Stimulated activated CD4-positive, alpha-beta T cell treated with anti-CD3 and anti-CD28 coated beads, Interleukin-2, amount 100 ng/mL, for 48 hours (primary cell): ENCODE results near the gene UNC13D.
"Not testable (repeated sequence)": the region's sequence is repeated elsewhere in the genome, so short reads cannot be mapped to it uniquely, and the experiment has no call there.

Experiments used
- DNase-seq, 2 donors: peaks; one replicate each; pipeline ENCODE4 v3.0.0-alpha.2; 2020

The UNC13D gene

GRCh38 chr17:75819116-75819515, 25.1 kb downstream of the UNC13D start:
- no peak for DNase-seq

- no peak for DNase-seq
These were observed 25.8 kb downstream of the UNC13D start for GRCh38 chr17:75818326-75818885.

GRCh38 chr17:75817571-75817970, 26.6 kb downstream of the UNC13D start:
- DNase-seq, result no peak

GRCh38 chr17:75816693-75817092, 27.5 kb downstream of the UNC13D start:
- DNase-seq, result no peak

GRCh38 chr17:75815399-75815798, 28.8 kb downstream of the UNC13D start:
- no peak for DNase-seq

- DNase-seq, result no peak
These were observed 29.3 kb downstream of the UNC13D start for GRCh38 chr17:75814900-75815373.

- no peak for DNase-seq
These were observed 30.2 kb downstream of the UNC13D start for GRCh38 chr17:75814021-75814395.

- DNase-seq, result no peak
These were observed 30.9 kb downstream of the UNC13D start for GRCh38 chr17:75813081-75814020.

GRCh38 chr17:75812096-75813013, 31.8 kb downstream of the UNC13D start:
- no peak for DNase-seq

GRCh38 chr17:75811174-75811573, 33.0 kb downstream of the UNC13D start:
- DNase-seq, result no peak

- DNase-seq, result not testable (repeated sequence)
These were observed 33.4 kb downstream of the UNC13D start for GRCh38 chr17:75810756-75811155.

- no peak for DNase-seq
These were observed 34.0 kb downstream of the UNC13D start for GRCh38 chr17:75810216-75810615.

- DNase-seq, result no peak
These were observed 34.5 kb downstream of the UNC13D start for GRCh38 chr17:75809631-75810111.

- no peak for DNase-seq
These were observed 35.1 kb downstream of the UNC13D start for GRCh38 chr17:75808905-75809621.

GRCh38 chr17:75808549-75808904, 35.7 kb downstream of the UNC13D start:
- DNase-seq, result no peak

- no peak for DNase-seq
These were observed 36.3 kb downstream of the UNC13D start for GRCh38 chr17:75807861-75808260.

GRCh38 chr17:75806822-75807500, 37.2 kb downstream of the UNC13D start:
- DNase-seq, result no peak

- DNase-seq, result no peak
These were observed 40.3 kb downstream of the UNC13D start for GRCh38 chr17:75803883-75804282.

- DNase-seq, result no peak
These were observed 44.8 kb downstream of the UNC13D start for GRCh38 chr17:75799402-75799801.

GRCh38 chr17:75795820-75796607, 48.2 kb downstream of the UNC13D start:
- DNase-seq, result no peak

- no peak for DNase-seq
These were observed 50.7 kb downstream of the UNC13D start for GRCh38 chr17:75793460-75793859.
